GM21447 (cell line): ENCODE results near the gene PDCD1.
"Not testable (repeated sequence)": the region's sequence is repeated elsewhere in the genome, so short reads cannot be mapped to it uniquely, and the experiment has no call there.

ENCODE experiments used
- ATAC-seq: cut with Tn5 transposase; IDR thresholded peaks from one replicate; pipeline ENCODE4 v1.9.1; 2021; ENCODE audit not compliant: unreplicated experiment

PDCD1 gene

GRCh38 chr2:241814643-241815476 is 43.8 kb downstream of the PDCD1 start:
- ATAC-seq: no peak

- ATAC-seq: no peak
Measured at GRCh38 chr2:241814393-241814642, 44.4 kb downstream of the PDCD1 start.

GRCh38 chr2:241813644-241814392 is 44.9 kb downstream of the PDCD1 start:
- ATAC-seq: no peak

- no peak for ATAC-seq
Measured at GRCh38 chr2:241812730-241813643, 45.7 kb downstream of the PDCD1 start.

- no peak for ATAC-seq
Measured at GRCh38 chr2:241811952-241812729, 46.6 kb downstream of the PDCD1 start.

- no peak for ATAC-seq
Measured at GRCh38 chr2:241811201-241811951, 47.3 kb downstream of the PDCD1 start.

GRCh38 chr2:241810307-241811200 is 48.1 kb downstream of the PDCD1 start:
- ATAC-seq: no peak

GRCh38 chr2:241809383-241810306 is 49.0 kb downstream of the PDCD1 start:
- no peak for ATAC-seq

GRCh38 chr2:241808721-241809382 is 49.8 kb downstream of the PDCD1 start, which contains the start of gene NEU4:
Gene NEU4 (plus strand): TSS chr2:241809193. CDS start chr2:241814485, 5,292 bp downstream.
- ATAC-seq: no peak

- ATAC-seq: no peak
Measured at GRCh38 chr2:241808051-241808720, 50.5 kb downstream of the PDCD1 start.

GRCh38 chr2:241806217-241806616 is 52.5 kb downstream of the PDCD1 start:
- not testable (repeated sequence) for ATAC-seq

- no peak for ATAC-seq
Measured at GRCh38 chr2:241804326-241805229, 54.1 kb downstream of the PDCD1 start.

GRCh38 chr2:241803387-241804325 is 55.0 kb downstream of the PDCD1 start:
- ATAC-seq: no peak
